HCT116 (cell line): ENCODE results near the gene NAA50. TPM values are rescaled to one million over a fixed set of nuclear protein-coding genes. Genes with fewer than 3 reads are reported as not detected.

ENCODE experiments used
- ATAC-seq: fragments of 200-7000 bp; cut with Tn5 transposase; 2 replicates; pipeline ENCODE4 v1.9.1; 2020; ENCODE audit warnings: mild to moderate bottlenecking, moderate library complexity
- BruUV-seq: library from RNA; stranded (reverse); fragments of 400-500 nt; replicated peaks from 2 replicates; lab custom pipeline; 2021; lab: Mats Ljungman, UMichigan
- CTCF ChIA-PET: fragments of 300-600 bp; sonication (Branson Sonifier 250); formaldehyde crosslinking; loops from one replicate; lab custom pipeline; 2021; ENCODE audit warnings: antibody characterized with exemption; lab: Charles Lee
- POLR2A ChIA-PET: fragments of 300-600, 350-600 bp; sonication (Branson Sonifier 250); formaldehyde crosslinking; loops from one replicate; lab custom pipeline; 2021; ENCODE audit warnings: antibody characterized with exemption; lab: Charles Lee
- RAD21 ChIA-PET, 2 experiments: fragments of 300-600 bp; sonication (Branson Sonifier 250); formaldehyde crosslinking; loops; one replicate each; lab custom pipeline; 2023; ENCODE audit warnings: low total read pairs in 2 of 2; ENCODE audit not compliant: uncharacterized antibody in 2 of 2, unreplicated experiment in 2 of 2, low non-redundant PET in 1 of 2; lab: Charles Lee
- DNase-seq: peaks from one replicate; pipeline ENCODE4 v3.0.0-alpha.2; 2010; ENCODE audit warnings: low read depth, low spot score
- H2AFZ ChIP-seq: fragments of 200-600 bp; shearing (Covaris generic), sonication (generic); 2 replicates; pipeline ENCODE4 v1.6.1; 2017; ENCODE audit warnings: low read depth, mixed run types, mixed read lengths, antibody characterized with exemption, low read length; ENCODE audit not compliant: poor library complexity, severe bottlenecking
- H3K27ac ChIP-seq: 2 replicates; pipeline ENCODE4 v1.5.1; 2012; ENCODE audit warnings: low read depth, low read length
- H3K27me3 ChIP-seq: fragments of 200-600 bp; sonication (generic); 2 replicates; pipeline ENCODE4 v1.6.1; 2016; ENCODE audit warnings: mixed run types, low read length, mixed read lengths; ENCODE audit not compliant: insufficient read depth
- H3K36me3 ChIP-seq, 2 experiments: fragments of 200-500 bp in 1 of 2; fragments of 200-600 bp in 1 of 2; sonication (Bioruptor generic) in 1 of 2; sonication (generic) in 1 of 2; 2 replicates each; pipeline versions ENCODE4 v1.5.1 to v1.6.1; 2014 to 2016; ENCODE audit warnings: low read length in 2 of 2, inconsistent platforms in 1 of 2, mixed read lengths in 1 of 2, mixed run types in 1 of 2; ENCODE audit not compliant: insufficient read depth in 2 of 2, control insufficient read depth in 1 of 2
- H3K4me1 ChIP-seq, 2 experiments: fragments of 200-600 bp in 1 of 2; sonication (generic) in 1 of 2; 2 replicates each; pipeline versions ENCODE4 v1.5.1 to v1.6.1; 2012 to 2017; ENCODE audit warnings: low read length in 2 of 2, inconsistent platforms in 1 of 2, mild to moderate bottlenecking in 1 of 2, mixed read lengths in 1 of 2, mixed run types in 1 of 2, moderate library complexity in 1 of 2; ENCODE audit not compliant: insufficient read depth in 2 of 2, control insufficient read depth in 1 of 2
- H3K4me2 ChIP-seq: fragments of 200-600 bp; sonication (generic); 2 replicates; pipeline ENCODE4 v1.6.1; 2017; ENCODE audit warnings: mixed run types, low read length, mixed read lengths
- H3K4me3 ChIP-seq, 2 experiments: fragments of 200-600 bp in 1 of 2; sonication (generic) in 1 of 2; replicated peaks in 1 of 2; 2 replicates each; pipeline ENCODE4 v1.5.1; 2011 to 2016; ENCODE audit warnings: low read length in 2 of 2, control low read depth in 1 of 2, low read depth in 1 of 2, mild to moderate bottlenecking in 1 of 2, mixed read lengths in 1 of 2, mixed run types in 1 of 2
- H3K79me2 ChIP-seq: fragments of 200-600 bp; sonication (generic); 2 replicates; pipeline ENCODE4 v1.6.1; 2017; ENCODE audit warnings: mild to moderate bottlenecking, mixed run types, low read length, moderate library complexity, mixed read lengths; ENCODE audit not compliant: insufficient read depth
- H3K9ac ChIP-seq: fragments of 200-600 bp; sonication (generic); 2 replicates; pipeline ENCODE4 v1.6.1; 2016; ENCODE audit warnings: low read length, mixed read lengths
- H3K9me2 ChIP-seq: fragments of 200-600 bp; sonication (generic), shearing (Covaris generic); 2 replicates; pipeline ENCODE4 v1.6.1; 2017; ENCODE audit warnings: mixed run types, mild to moderate bottlenecking, moderate library complexity; ENCODE audit not compliant: insufficient read depth
- H3K9me3 ChIP-seq, 2 experiments: fragments of 200-500 bp in 1 of 2; fragments of 200-600 bp in 1 of 2; sonication (Bioruptor generic) in 1 of 2; sonication (generic) in 1 of 2; 2 replicates each; pipeline ENCODE4 v1.6.1; 2014 to 2017; ENCODE audit warnings: low read length in 2 of 2, mixed read lengths in 2 of 2, inconsistent platforms in 1 of 2, low read depth in 1 of 2, mild to moderate bottlenecking in 1 of 2, mixed run types in 1 of 2, moderate library complexity in 1 of 2; ENCODE audit not compliant: control insufficient read depth in 1 of 2, insufficient read depth in 1 of 2
- H4K20me1 ChIP-seq: fragments of 200-600 bp; sonication (generic), shearing (Covaris generic); 2 replicates; pipeline ENCODE4 v1.6.1; 2017; ENCODE audit warnings: mixed run types, mild to moderate bottlenecking, moderate library complexity; ENCODE audit not compliant: insufficient read depth
- ATF3 ChIP-seq: IDR thresholded peaks from 2 replicates; pipeline ENCODE4 v1.6.1; 2012
- CBX3 ChIP-seq: IDR thresholded peaks from 2 replicates; pipeline ENCODE4 v1.6.1; 2012; ENCODE audit warnings: low read depth
- CEBPB ChIP-seq: IDR thresholded peaks from 2 replicates; pipeline ENCODE4 v1.6.1; 2012; ENCODE audit warnings: low read depth
- CTCF ChIP-seq, 3 experiments: fragments of 200-600 bp in 1 of 3; sonication (generic) in 1 of 3; IDR thresholded peaks in 2 of 3; conservative IDR thresholded peaks in 1 of 3; 2 replicates each; pipeline ENCODE4 v1.5.1; 2012 to 2017; ENCODE audit warnings: low read depth in 2 of 3, low read length in 2 of 3, antibody characterized with exemption in 1 of 3, borderline replicate concordance in 1 of 3, control low read depth in 1 of 3, mild to moderate bottlenecking in 1 of 3, mixed read lengths in 1 of 3, mixed run types in 1 of 3, moderate library complexity in 1 of 3; ENCODE audit not compliant: insufficient read depth in 1 of 3
- EGR1 ChIP-seq: IDR thresholded peaks from 2 replicates; pipeline ENCODE4 v1.6.1; 2012; ENCODE audit warnings: low read depth
- ELF1 ChIP-seq: IDR thresholded peaks from 2 replicates; pipeline ENCODE4 v1.6.1; 2012; ENCODE audit warnings: low read depth, borderline replicate concordance
- EZH2phosphoT487 ChIP-seq: fragments of 200-600 bp; IDR thresholded peaks from 2 replicates; pipeline ENCODE4 v1.6.1; 2018; ENCODE audit warnings: antibody characterized with exemption, borderline replicate concordance
- FOSL1 ChIP-seq: IDR thresholded peaks from 2 replicates; pipeline ENCODE4 v1.6.1; 2012; ENCODE audit warnings: low read depth
- MAX ChIP-seq: IDR thresholded peaks from 2 replicates; pipeline ENCODE4 v1.6.1; 2012
- POLR2A ChIP-seq: IDR thresholded peaks from 2 replicates; pipeline ENCODE4 v1.7.0; 2011; ENCODE audit warnings: borderline replicate concordance; ENCODE audit not compliant: insufficient read depth, insufficient read length; ENCODE audit errors: extremely low read depth
- POLR2AphosphoS5 ChIP-seq: IDR thresholded peaks from 2 replicates; pipeline ENCODE4 v1.6.1; 2011; ENCODE audit warnings: mild to moderate bottlenecking, low read depth, low read length, moderate library complexity
- RAD21 ChIP-seq: IDR thresholded peaks from 2 replicates; pipeline ENCODE4 v1.6.1; 2012; ENCODE audit warnings: low read depth, mild to moderate bottlenecking
- REST ChIP-seq: IDR thresholded peaks from 2 replicates; pipeline ENCODE4 v1.6.1; 2012; ENCODE audit warnings: low read depth
- SIN3A ChIP-seq: IDR thresholded peaks from 2 replicates; pipeline ENCODE4 v1.6.1; 2012; ENCODE audit warnings: low read depth
- SP1 ChIP-seq: IDR thresholded peaks from 2 replicates; pipeline ENCODE4 v1.6.1; 2012; ENCODE audit warnings: low read depth
- TCF7L2 ChIP-seq: IDR thresholded peaks from 2 replicates; pipeline ENCODE4 v1.7.0; 2011; ENCODE audit warnings: borderline replicate concordance, inconsistent platforms; ENCODE audit not compliant: insufficient read depth, insufficient read length; ENCODE audit errors: extremely low read depth
- ZBTB33 ChIP-seq: IDR thresholded peaks from 2 replicates; pipeline ENCODE4 v1.6.1; 2011; ENCODE audit warnings: mild to moderate bottlenecking, low read length, moderate library complexity; ENCODE audit not compliant: insufficient replicate concordance; ENCODE audit errors: extremely low read depth
- intact Hi-C: fragments of 100-400 bp; cut with micrococcal nuclease; formaldehyde crosslinking; loops from 2 replicates; pipeline ENCODE4 v1.10.0; 2022
- total RNA-seq: library from RNA; stranded (reverse); gene quantifications from one replicate; pipeline ENCODE4 v1.2.1, GENCODE V29; 2021; ENCODE audit not compliant: unreplicated experiment

Gene NAA50
- total RNA-seq, 1 experiment from 2014 or later: 233 TPM

- intact Hi-C loops: no loop called here
- ChIA-PET RAD21 (no interaction called here), CTCF (no interaction called here), POLR2A (no interaction called here)
- Histone ChIP-seq H3K9me2 (no peaks in the 10 kb centered on the region), H3K4me2 (no peak overlapping the region), H3K9me3 (no peaks in the 10 kb centered on the region), H3K79me2 (peaks cover 36% of the 10 kb centered on the region), H3K4me1 (no peaks in the 10 kb centered on the region), H3K27me3 (no peaks in the 10 kb centered on the region), H3K27ac (no peak overlapping the region), H3K9ac (no peak overlapping the region), H2AFZ (no peak overlapping the region), H4K20me1 (no peaks in the 10 kb centered on the region; the same call in 1 of the 2 replicates), H3K4me3 (no peak overlapping the region), H3K36me3 (no peaks in the 10 kb centered on the region)
- BruUV-seq: no TSS peak
- no peak for DNase-seq
- no peak for ATAC-seq
- TF ChIP-seq ZBTB33: no peak
- no peak for TF ChIP-seq SP1
- TF ChIP-seq REST: no peak
- no peak for TF ChIP-seq FOSL1
- TF ChIP-seq POLR2AphosphoS5: no peak
- TF ChIP-seq POLR2A: no peak
- TF ChIP-seq EZH2phosphoT487: no peak
- TF ChIP-seq CBX3: no peak
- TF ChIP-seq SIN3A: no peak
- no peak for TF ChIP-seq CEBPB
- TF ChIP-seq TCF7L2: no peak
- TF ChIP-seq MAX: no peak
- TF ChIP-seq ELF1: no peak
- no peak for TF ChIP-seq CTCF (IDR thresholded peaks at IDR 0.05 in 2 of 3, conservative IDR thresholded peaks at IDR 0.05 in 1 of 3; ENCODE audit: borderline replicate concordance in 1 of 3, insufficient read depth in 1 of 3, low read depth in 2 of 3, low read length in 2 of 3)
- no peak for TF ChIP-seq EGR1
- TF ChIP-seq ATF3: no peak
- no peak for TF ChIP-seq RAD21
Measured at GRCh38 chr3:113754494-113755159, 8.6 kb upstream of the NAA50 start.
